Endothelial cell of umbilical vein (primary cell): ENCODE data around the gene UPP2. TPM values are rescaled to one million over a fixed set of nuclear protein-coding genes. Genes with fewer than 3 reads are reported as not detected.

Experiments
- BruUV-seq: library from RNA; stranded (reverse); fragments of 400-500 nt; replicated peaks from 2 replicates; lab custom pipeline; 2021; lab: Mats Ljungman, UMichigan
- CTCF ChIA-PET: fragments of 300-600, 350-600 bp; sonication (Branson Sonifier 250); formaldehyde crosslinking; loops from one replicate; lab custom pipeline; 2021; ENCODE audit warnings: antibody characterized with exemption, inconsistent platforms; lab: Charles Lee
- POLR2A ChIA-PET: fragments of 300-600, 350-600 bp; sonication (Branson Sonifier 250); formaldehyde crosslinking; loops from one replicate; lab custom pipeline; 2021; ENCODE audit warnings: antibody characterized with exemption, inconsistent platforms; lab: Charles Lee
- DNase-seq: peaks from one replicate; pipeline ENCODE4 v3.0.0-alpha.2; 2011; ENCODE audit warnings: low read depth, low spot score
- FAIRE-seq: peaks from 2 replicates; lab custom pipeline; 2011; peaks lifted over from hg19 to GRCh38; lab: Jason Lieb, UNC
- H2AFZ ChIP-seq: 2 replicates; pipeline ENCODE4 v1.6.0; 2012; ENCODE audit warnings: low read depth, low read length, control low read depth, inconsistent platforms
- H3K27ac ChIP-seq: 2 replicates; pipeline ENCODE4 v1.5.1; 2011; ENCODE audit warnings: low read depth, mild to moderate bottlenecking, control low read depth, low read length, moderate library complexity; ENCODE audit not compliant: insufficient read depth
- H3K27me3 ChIP-seq, 2 experiments: 2 replicates each; pipeline versions ENCODE4 v1.6.0 to v1.6.1; 2011; ENCODE audit warnings: low read length in 2 of 2, mixed read lengths in 1 of 2; ENCODE audit not compliant: control insufficient read depth in 2 of 2, insufficient read depth in 2 of 2
- H3K36me3 ChIP-seq, 2 experiments: 2 replicates in 1 of 2; 3 replicates in 1 of 2; pipeline ENCODE4 v1.5.1; 2011; ENCODE audit warnings: low read length in 2 of 2, mild to moderate bottlenecking in 1 of 2, moderate library complexity in 1 of 2; ENCODE audit not compliant: control insufficient read depth in 2 of 2, insufficient read depth in 2 of 2; ENCODE audit errors: extremely low read depth in 1 of 2
- H3K4me1 ChIP-seq: 3 replicates; pipeline ENCODE4 v1.5.1; 2011; ENCODE audit warnings: mild to moderate bottlenecking, low read length; ENCODE audit not compliant: control insufficient read depth, insufficient read depth; ENCODE audit errors: extremely low read depth
- H3K4me2 ChIP-seq: 2 replicates; pipeline ENCODE4 v1.6.1; 2011; ENCODE audit warnings: low read length, control low read depth, mixed read lengths; ENCODE audit not compliant: insufficient read depth
- H3K4me3 ChIP-seq, 3 experiments: fragments of 200-600 bp in 1 of 3; sonication (generic), shearing (Covaris generic) in 1 of 3; replicated peaks in 1 of 3; 2 replicates each; pipeline ENCODE4 v1.5.1; 2011 to 2016; ENCODE audit warnings: control low read depth in 3 of 3, low read length in 3 of 3, mild to moderate bottlenecking in 2 of 3, inconsistent platforms in 1 of 3, low read depth in 1 of 3, moderate library complexity in 1 of 3; ENCODE audit not compliant: insufficient read depth in 1 of 3
- H3K79me2 ChIP-seq: 2 replicates; pipeline ENCODE4 v1.6.0; 2012; ENCODE audit warnings: low read length, inconsistent platforms; ENCODE audit not compliant: control insufficient read depth, insufficient read depth
- H3K9ac ChIP-seq: replicated peaks from 2 replicates; pipeline ENCODE3; 2011; ENCODE audit warnings: low read length, control low read depth; ENCODE audit not compliant: insufficient read depth; ENCODE audit errors: extremely low read depth
- H3K9me1 ChIP-seq: replicated peaks from 3 replicates; pipeline ENCODE4 v1.6.0; 2011; ENCODE audit warnings: mild to moderate bottlenecking, low read length; ENCODE audit not compliant: control insufficient read depth, insufficient read depth; ENCODE audit errors: extremely low read depth
- H3K9me3 ChIP-seq: replicated peaks from 2 replicates; pipeline ENCODE4 v1.5.1; 2012; ENCODE audit warnings: low read length, inconsistent platforms; ENCODE audit not compliant: control insufficient read depth, insufficient read depth
- H4K20me1 ChIP-seq: replicated peaks from 2 replicates; pipeline ENCODE3; 2011; ENCODE audit warnings: mild to moderate bottlenecking, low read length; ENCODE audit not compliant: control insufficient read depth, insufficient read depth; ENCODE audit errors: extremely low read depth
- EZH2 ChIP-seq: IDR thresholded peaks from 2 replicates; pipeline ENCODE4 v1.6.1; 2012; ENCODE audit warnings: borderline replicate concordance, low read depth, mild to moderate bottlenecking, moderate library complexity, low read length, inconsistent platforms; ENCODE audit not compliant: severe bottlenecking
- FOS ChIP-seq: IDR thresholded peaks from 2 replicates; pipeline ENCODE4 v1.6.1; 2011; ENCODE audit warnings: mild to moderate bottlenecking, low read length, moderate library complexity, borderline replicate concordance; ENCODE audit not compliant: insufficient read depth
- GATA2 ChIP-seq: IDR thresholded peaks from 2 replicates; pipeline ENCODE4 v1.7.0; 2011; ENCODE audit warnings: low read depth, mild to moderate bottlenecking, moderate library complexity, mixed read lengths, low read length; ENCODE audit not compliant: insufficient read length, insufficient read depth
- JUN ChIP-seq: IDR thresholded peaks from 2 replicates; pipeline ENCODE4 v1.6.1; 2011; ENCODE audit warnings: borderline replicate concordance, low read depth; ENCODE audit not compliant: insufficient read length, insufficient read depth
- MAX ChIP-seq: IDR thresholded peaks from 2 replicates; pipeline ENCODE4 v1.6.1; 2011; ENCODE audit not compliant: insufficient read depth, insufficient read length
- MYC ChIP-seq: IDR thresholded peaks from one replicate; pipeline ENCODE4 v1.6.1; 2011; ENCODE audit warnings: mild to moderate bottlenecking, low read depth, low read length
- POLR2A ChIP-seq: IDR thresholded peaks from 2 replicates; pipeline ENCODE4 v1.6.1; 2012; ENCODE audit warnings: low read depth, mild to moderate bottlenecking, control low read depth, low read length
- POLR2AphosphoS5 ChIP-seq: IDR thresholded peaks from 2 replicates; pipeline ENCODE4 v1.6.1; 2012; ENCODE audit warnings: low read depth, mild to moderate bottlenecking, control low read depth, low read length, moderate library complexity; ENCODE audit not compliant: insufficient read depth
- dilution Hi-C: fragments of 300-500 bp; cut with MboI; formaldehyde crosslinking; loops from one replicate; pipeline ENCODE4 v1.15.0; 2019; ENCODE audit warnings: low sequenced_read_pairs; ENCODE audit not compliant: extremely low pct_ligation_motif_present
- intact Hi-C: fragments of 100-400 bp; cut with micrococcal nuclease; formaldehyde crosslinking; loops from one replicate; pipeline ENCODE4 v1.10.0; 2022
- polyA plus RNA-seq, 4 experiments: library from polyadenylated mRNA; depleted of rRNA in 3 of 4; stranded (reverse) in 3 of 4; unstranded in 1 of 4; fragments of >200 nt; gene quantifications; 2 replicates each; pipeline versions ENCODE4 v1.2.1 to v1.2.3, GENCODE V29; 2011 to 2012; ENCODE audit warnings: missing spikeins in 1 of 4
- total RNA-seq: library from RNA; stranded (reverse); gene quantifications from 2 replicates; pipeline ENCODE4 v1.2.3, GENCODE V29; 2021
- TF ChIP-seq, protein P1 (sequence below), 2 donors: IDR thresholded peaks; 1 replicate in 1 of 2; 2 replicates in 1 of 2; pipeline ENCODE4 v1.5.1; 2011; ENCODE audit warnings: low read length in 2 of 2, mild to moderate bottlenecking in 2 of 2, moderate library complexity in 2 of 2, control low read depth in 1 of 2, inconsistent platforms in 1 of 2, low read depth in 1 of 2; ENCODE audit not compliant: insufficient read depth in 1 of 2; ENCODE audit errors: extremely low read depth in 1 of 2

UPP2 gene
- total and polyA plus RNA-seq, 2 donors (not counting 3 experiments of a cell fraction or from before 2014, with no cell fraction given): not detected

DNA sequence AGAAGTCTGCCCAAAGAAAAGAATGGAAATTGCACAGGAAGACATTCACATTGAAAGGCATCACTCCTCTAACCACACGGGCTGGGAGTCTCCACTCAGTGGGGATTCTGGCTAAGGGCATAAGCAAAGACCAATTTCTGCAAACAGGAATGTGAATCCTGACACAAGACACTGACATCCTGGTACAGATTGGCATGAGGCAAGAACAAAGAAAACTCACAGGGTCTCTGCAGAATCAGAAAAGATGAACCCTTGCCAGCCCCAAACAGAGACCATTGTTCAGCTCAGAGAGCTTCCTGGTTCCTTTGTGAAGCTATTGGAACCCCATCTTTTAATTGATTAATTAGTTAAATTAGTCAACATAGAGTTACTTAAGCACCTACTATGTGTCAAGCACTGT lies 82.3 kb downstream of the UPP2 start:
- FAIRE-seq: no peak
- intact Hi-C loops: no loop called here

More for the DNA sequence above, 82.3 kb downstream of the UPP2 start:
- Histone ChIP-seq H3K9ac (no peak overlapping the region), H3K4me2 (no peak overlapping the region), H3K9me1 (no peaks in the 10 kb centered on the region), H2AFZ (no peak overlapping the region), H3K79me2 (no peaks in the 10 kb centered on the region), H3K36me3 (no peaks in the 10 kb centered on the region), H3K27ac (no peak overlapping the region), H4K20me1 (no peaks in the 10 kb centered on the region), H3K9me3 (no peaks in the 10 kb centered on the region), H3K27me3 (peaks cover 19 to 21% of the 10 kb centered on the region in 2 experiments), H3K4me3 (no peak overlapping the region), H3K4me1 (peaks cover under 1% of the 10 kb centered on the region)
- TF ChIP-seq POLR2AphosphoS5 (no peak), JUN (no peak), FOS (no peak), POLR2A (no peak), MYC (no peak), MAX (no peak), EZH2 (no peak), GATA2 (no peak)
- TF ChIP-seq, protein P1, sequence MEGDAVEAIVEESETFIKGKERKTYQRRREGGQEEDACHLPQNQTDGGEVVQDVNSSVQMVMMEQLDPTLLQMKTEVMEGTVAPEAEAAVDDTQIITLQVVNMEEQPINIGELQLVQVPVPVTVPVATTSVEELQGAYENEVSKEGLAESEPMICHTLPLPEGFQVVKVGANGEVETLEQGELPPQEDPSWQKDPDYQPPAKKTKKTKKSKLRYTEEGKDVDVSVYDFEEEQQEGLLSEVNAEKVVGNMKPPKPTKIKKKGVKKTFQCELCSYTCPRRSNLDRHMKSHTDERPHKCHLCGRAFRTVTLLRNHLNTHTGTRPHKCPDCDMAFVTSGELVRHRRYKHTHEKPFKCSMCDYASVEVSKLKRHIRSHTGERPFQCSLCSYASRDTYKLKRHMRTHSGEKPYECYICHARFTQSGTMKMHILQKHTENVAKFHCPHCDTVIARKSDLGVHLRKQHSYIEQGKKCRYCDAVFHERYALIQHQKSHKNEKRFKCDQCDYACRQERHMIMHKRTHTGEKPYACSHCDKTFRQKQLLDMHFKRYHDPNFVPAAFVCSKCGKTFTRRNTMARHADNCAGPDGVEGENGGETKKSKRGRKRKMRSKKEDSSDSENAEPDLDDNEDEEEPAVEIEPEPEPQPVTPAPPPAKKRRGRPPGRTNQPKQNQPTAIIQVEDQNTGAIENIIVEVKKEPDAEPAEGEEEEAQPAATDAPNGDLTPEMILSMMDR (IDR thresholded peaks at IDR 0.05; ENCODE audit: extremely low read depth in 1 of 2, insufficient read depth in 1 of 2, low read depth in 1 of 2, low read length in 2 of 2): no peak
- ChIA-PET POLR2A (no interaction called here), CTCF (interaction anchor here (1.0 to 1.1 kb wide), 2 partner anchors 272 to 571 kb away, joined by 3 read pairs; partner anchors contain the start of genes CCDC148 and PKP4)
- no TSS peak for BruUV-seq
- dilution Hi-C loops: no loop called here
- DNase-seq: no peak
